Activated CD8-positive, alpha-beta memory T cell treated with anti-CD3 and anti-CD28 coated beads, Interleukin-2, amount 50 U/mL, for 1 hour (primary cell): ENCODE results near the gene EEF2.
"Not testable (repeated sequence)": the region's sequence is repeated elsewhere in the genome, so short reads cannot be mapped to it uniquely, and the experiment has no call there.

Source experiments
- DNase-seq: peaks from one replicate; pipeline ENCODE4 v3.0.0-alpha.2; 2020; ENCODE audit errors: extremely low read depth

Gene EEF2

DNA sequence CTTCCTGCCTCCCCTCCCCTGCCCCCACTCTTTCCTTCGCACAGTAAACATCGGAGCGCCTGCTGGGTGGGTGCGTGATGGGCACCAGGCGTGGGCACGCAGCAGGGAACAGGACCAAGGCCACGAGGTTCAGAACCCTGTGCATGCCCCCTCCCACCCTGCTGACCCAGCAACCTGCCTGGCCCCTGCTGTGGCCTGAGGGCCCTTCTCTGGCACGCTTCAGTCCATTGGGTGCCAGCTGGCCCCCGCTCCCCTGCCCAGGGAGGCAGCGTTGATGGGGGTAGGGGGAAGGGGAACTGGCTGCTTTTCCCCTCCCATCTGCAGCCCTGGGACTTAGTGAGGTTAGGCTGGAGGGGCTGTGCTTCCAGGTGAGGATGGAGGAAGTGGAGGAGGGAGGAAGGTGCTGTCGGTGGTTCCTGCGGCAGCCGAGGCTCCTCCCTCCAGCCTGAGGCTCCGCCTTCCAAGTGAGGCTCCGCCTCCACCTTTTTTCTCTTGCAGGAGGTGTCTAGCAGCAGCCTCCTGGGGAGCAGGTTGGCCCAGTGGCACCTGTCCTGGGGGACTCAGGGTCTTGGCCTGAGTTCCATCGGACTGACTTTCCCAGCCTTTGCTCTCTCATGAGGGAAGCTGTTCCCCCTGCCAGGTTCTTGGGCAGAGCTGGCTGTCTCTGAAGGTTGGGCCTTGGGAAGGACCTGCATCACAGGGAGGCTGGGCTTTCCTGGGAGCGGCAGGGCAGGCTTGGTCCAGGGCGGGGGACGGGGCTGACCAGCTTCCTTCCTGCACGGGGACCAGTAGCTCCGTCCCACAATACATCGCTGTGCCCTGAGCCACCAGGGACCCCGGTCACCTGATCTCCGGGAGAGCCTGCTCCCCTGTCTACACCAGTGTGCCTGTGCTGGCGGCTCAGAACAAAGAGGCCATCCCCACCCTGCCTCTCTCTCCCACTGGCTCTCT, 29.6 kb upstream of the EEF2 start:
- no peak for DNase-seq

DNA sequence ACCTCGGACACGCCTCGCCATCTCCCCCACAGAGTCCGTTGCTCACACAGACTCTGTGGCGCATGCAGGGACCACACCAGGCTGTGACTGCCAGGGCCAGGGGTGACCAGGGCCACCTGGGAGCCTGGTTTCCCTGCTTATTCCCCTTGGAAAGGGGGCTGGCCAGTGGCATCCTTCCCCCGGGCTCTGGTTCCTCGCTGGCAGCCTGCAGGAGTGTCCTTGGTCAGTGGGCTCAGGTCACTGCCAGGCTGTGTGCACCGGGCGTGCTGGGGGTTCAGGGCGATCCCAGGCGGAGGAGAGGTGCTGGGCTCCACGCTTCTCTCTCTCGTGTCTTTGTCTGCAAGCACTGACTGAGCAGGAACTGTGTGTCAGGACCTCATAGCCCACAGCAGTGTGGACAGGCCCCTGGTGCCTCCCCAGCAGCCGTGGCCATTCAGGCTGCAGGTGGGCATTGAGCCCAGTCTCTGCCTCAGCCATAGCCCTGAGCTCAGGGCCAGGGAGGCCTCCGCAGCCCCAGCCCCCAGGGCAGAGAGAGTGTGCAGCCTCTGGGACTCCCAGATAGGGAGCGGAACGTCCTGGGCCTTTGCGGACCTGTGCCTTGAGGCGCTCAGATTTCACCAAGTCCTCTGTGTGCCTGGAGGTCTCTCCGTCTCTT, 28.8 kb upstream of the EEF2 start:
- no peak for DNase-seq

DNA sequence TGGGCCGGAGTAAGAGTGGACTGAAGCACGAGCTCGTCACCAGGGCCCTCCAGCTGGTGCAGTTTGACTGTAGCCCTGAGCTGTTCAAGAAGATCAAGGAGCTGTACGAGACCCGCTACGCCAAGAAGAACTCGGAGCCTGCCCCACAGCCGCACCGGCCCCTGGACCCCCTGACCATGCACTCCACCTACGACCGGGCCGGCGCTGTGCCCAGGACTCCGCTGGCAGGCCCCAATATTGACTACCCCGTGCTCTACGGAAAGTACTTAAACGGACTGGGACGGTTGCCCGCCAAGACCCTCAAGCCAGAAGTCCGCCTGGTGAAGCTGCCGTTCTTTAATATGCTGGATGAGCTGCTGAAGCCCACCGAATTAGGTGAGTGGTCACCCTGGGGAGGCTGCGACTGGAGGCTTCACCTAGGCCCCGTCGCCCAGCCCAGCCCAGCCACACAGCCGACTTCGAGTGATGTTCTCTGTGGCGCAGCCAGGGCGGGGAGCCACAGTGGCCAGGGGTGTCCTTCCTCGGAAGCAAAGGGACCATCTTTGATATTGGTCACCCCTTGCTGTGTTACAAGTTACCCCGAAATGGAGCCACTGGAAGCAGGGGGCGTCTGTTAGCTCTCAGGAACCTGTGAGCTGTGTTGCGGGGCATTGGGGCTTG, 27.8 kb upstream of the EEF2 start:
- no peak for DNase-seq

DNA sequence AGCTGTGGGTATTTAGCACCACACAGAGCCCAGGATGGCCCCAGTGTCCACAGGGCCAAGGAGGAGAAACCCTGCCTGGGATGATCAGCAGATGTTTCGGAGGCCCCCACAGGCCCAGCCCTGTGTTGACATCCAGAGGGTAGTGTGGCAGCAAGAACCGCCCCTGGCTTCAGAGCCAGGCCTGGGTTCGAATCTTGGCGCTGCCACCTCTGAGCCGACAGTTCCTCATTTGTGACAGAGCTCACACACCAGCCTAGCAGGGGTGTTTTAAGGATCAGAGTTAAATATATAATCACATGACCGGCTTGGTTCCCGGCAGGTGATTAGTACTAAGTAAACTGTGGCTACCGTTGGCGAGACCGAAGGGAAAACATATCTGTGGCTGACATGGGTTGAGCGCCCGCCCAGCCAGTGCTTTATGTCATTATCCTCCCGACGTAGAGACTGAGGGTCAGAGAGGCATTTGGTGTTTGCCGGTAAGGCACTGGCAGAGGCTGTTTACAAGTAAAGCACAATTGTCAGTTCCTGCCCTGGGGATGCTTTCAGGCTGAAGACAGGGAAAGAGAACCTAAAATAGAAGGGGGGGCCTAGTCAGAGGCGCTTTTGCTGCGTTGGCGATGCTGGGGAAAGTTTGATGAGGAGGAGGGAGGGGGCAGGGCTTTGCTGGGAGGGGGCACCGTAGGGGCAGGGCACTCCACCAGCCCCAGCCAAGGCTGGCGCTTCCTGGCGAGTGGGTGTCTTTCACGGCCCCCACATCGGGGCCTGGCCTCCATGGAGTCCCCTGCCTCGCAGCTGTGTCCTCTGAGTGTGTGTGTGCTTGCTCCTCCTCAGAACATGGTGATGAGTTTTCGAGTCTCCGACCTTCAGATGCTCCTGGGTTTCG, 27.1 kb upstream of the EEF2 start:
- DNase-seq, result no peak

DNA sequence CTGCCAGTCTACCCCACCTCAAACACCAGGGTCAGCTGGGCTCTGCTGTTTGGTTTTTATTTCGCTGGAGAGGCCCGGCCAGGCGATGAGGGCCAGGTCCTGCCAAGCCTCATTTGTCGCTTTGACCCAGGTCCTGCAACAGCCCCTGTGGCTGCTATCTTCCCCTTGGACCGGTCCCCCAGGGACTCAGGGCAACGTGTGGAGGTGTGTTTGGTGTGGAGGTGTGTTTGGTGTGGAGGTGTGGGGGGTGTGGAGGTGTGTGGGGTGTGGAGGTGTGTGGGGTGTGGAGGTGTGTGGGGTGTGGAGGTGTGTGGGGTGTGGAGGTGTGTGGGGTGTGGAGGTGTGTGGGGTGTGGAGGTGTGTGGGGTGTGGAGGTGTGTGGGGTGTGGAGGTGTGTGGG, 26.2 kb upstream of the EEF2 start:
- DNase-seq, result not testable (repeated sequence)

DNA sequence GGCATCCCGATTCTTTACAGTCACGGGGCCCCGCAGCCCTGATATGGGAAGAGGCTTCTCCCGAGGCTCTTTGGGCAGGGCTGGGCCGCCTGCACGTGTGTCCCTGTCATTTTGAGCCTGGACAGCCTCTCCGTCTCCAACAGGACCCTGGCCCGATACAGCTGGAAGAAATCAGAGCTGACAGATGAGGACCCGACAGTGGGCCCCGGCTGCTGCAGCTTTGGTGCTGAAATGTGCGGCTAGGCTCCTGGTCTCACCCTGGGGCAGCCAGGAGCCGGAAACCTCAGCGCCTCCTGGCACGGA, 25.5 kb upstream of the EEF2 start:
- DNase-seq, result no peak

DNA sequence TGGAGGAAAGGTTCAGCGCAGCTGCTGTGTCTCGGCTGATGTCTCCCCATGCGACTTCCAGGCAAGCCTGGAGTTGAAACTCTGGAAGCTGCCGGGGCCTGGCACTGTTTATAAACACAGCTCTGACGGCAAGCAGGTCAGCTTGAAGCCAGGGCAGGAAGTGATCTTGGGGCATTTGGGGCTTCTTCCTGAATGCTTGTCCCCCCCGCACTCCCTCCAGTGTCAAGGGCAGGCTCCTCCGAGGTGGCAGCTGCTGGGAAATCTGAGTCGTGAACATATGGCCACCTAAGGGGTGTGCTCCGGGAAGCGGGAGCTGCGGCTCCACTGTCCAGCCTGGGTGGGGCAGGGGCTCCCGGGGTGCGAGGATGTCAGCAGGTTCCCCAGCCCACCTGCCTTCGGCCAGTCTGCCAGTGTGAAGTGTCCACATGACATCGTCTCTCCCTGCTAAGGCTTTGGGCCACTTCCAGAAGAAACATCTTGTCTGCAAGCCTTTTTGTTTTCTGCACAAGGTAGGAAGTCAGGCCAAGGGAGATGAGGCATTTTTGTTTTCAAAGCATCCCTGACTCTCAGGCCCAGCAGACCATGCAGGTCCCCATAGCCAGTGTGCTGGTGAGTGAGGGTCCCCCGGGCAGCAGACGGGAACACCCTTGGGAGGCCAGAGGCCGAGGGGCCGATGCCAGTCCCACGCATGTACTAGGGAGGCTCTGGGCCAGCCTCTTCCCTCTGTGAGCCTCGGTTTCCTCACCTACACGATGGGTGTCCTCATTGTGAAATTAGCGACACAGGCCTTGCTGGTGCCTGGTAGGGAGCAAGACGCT, 24.9 kb upstream of the EEF2 start:
- DNase-seq, result no peak

DNA sequence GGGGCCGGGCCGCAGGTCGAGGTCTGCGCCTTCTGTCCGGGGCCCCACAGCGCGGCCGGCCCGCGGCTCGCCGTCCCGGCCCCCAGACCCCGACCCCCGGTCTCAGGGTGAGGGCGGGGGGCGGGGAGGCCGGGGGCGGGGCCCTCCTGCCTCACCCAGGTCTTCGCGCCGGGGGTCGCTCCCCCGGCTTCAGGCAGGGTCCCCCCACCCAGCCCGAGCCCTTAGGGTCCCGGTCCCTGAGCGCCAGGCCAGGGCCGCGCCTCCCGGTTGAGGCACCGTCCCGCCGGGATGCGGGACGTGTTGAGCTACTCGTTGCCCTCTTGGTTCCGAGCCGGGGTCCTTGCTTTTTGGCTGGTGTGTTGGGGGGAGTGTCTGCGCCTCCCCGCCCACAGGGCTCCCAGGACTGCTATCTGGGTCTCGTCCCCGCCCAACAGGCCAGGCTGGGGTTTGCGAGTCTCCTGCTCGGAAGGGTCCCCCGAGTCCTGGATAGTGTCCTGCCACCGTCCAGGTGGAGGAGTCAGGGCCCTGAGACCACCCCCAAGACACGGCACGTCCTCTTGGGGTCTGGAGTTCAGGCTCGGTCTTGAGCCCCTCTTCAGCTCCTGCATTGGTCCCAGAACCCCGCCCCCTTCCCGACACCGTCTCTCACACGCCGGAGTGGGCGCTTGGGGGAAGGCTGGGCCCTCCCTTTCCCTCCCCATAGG, 22.7 kb upstream of the EEF2 start:
- DNase-seq, result no peak

DNA sequence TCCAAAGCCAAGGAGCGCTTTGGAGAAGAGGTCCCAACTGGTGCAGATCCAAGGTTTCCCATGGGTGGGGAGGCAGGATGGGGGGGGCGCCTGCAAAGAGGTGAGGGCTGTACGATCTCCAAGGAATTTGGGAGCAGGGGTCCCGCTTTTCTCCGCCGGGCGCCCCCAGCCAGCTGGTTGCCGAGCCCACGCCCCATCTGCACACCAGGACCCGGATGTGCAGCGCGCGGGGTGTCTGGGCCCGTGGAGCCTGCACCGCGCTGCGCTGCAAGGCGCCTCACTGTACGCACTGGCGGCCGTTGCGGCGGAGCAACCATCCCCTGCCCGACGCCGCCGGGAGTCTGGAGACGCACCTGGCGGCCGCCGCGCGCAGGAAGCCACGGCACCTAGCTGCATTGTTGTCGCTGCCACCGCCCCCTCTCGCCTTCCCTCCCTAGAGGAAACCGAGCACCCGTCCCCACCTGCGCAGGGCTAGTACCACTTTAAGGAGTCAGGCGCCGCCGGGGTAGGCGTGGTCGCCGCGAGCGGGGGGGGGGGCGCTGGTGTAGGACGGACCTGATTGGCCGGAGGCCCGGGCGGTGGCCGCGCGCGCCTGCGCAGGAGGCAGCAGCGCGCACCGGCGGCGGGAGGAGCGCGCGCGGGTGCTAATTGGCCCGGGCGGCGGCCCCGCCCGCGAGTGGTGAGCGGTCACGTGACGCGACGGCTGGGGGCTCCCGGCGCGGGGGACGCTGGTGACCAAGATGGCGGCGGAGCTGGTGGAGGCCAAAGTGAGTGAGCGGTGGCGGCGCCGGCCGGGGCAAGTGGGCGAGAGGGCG, 22.0 kb upstream of the EEF2 start, which contains the start of gene PIAS4:
Gene PIAS4 (plus strand): TSS at position 716 of the 815 bp plus-strand sequence. CDS start 25 bp downstream, at position 741.
- DNase-seq, result peak; percentile 89

DNA sequence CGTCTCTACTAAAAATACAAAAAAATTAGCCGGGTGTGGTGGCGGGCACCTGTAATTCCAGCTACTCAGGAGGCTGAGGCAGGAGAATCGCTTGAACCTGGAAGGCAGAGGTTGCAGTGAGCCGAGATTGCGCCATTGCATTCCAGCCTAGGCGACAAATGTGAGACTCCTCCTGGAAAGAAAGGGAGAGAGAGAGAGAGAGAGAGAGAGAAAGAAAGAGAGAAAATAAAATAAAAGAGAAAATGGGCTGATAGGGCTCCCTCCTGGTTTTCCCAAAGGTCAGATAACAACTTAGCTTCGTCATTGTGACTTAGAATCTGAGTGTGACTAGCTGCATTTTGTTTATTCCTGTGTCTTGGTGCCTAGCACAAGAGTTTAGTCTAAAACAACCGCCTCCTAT, 20.2 kb upstream of the EEF2 start:
- not testable (repeated sequence) for DNase-seq

DNA sequence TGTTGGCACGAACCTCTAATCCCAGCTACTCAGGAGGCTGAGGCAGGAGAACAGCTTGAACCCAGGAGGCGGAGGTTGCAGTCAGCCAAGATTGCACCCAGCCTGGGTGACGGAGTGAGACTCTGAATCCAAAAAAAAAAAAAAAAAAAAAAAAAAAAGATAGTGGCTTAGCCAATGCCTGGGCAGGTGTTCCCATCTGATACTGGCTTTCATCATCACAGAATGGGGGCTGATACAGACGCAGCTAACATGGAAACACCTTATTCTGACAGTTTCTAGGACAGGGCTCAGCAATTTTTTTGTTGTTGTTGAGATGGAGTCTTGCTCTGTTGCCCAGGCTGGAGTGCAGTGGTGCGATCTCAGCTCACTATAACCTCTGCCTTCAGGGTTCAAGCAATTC, 15.5 kb upstream of the EEF2 start:
- DNase-seq, result not testable (repeated sequence)

DNA sequence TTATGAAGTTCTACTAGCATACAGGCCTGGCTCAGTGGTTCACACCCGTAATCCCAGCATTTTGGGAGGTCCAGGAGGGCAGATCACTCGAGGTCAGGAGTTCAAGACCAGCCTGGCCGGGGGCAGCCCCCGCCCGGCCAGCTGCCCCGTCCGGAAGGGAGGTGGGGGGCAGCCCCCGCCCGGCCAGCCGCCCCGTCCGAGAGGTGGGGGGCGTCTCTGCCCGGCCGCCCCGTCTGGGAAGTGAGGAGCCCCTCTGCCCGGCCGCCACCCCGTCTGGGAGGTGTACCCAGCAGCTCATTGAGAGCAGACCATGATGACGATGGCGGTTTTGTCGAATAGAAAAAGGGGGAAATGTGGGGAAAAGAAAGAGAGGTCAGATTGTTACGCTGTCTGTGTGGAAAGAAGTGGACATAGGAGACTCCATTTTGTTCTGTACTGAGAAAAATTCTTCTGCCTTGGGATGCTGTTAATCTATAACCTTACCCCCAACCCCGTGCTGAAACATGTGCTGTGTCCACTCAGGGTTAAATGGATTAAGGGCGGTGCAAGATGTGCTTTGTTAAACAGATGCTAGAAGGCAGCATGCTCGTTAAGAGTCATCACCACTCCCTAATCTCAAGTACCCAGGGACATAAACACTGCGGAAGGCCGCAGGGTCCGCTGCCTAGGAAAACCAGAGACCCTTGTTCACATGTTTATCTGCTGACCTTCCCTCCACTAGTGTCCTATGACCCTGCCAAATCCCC, 13.6 kb upstream of the EEF2 start:
- not testable (repeated sequence) for DNase-seq

DNA sequence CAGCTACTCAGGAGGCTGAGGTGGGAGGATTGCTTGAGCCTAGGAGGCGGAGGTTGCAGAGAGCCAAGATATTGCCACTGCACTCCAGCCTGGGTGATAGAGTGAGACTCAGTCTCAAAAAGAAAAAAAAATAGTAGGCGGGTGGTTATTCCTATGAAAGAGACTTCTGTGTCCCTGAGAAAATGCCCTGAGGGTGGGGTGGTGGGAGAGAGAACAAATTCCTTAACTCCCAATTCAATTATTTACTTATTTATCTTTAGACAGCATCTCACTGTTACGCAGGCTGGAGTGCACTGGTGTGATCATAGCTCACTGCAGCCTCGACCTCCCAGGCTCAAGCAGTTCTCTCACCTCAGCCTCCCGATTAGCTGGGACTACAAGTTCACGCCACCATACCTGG, 10.3 kb upstream of the EEF2 start:
- DNase-seq, result no peak

DNA sequence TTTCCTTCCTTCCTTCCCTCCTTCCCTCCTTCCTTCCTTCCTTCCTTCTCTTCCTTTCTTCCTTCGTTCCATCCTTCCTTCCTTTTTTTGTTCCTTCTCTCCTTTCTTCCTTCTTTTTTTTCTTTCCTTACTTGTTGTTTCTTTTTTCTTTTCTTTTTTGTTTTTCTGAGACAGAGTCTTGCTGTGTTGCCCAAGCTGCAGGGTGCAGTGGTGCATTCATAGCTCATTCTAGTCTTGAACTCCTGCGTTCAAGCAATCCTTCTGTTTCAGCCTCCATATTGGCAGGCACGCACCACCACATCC, 5.5 kb upstream of the EEF2 start:
- no peak for DNase-seq

DNA sequence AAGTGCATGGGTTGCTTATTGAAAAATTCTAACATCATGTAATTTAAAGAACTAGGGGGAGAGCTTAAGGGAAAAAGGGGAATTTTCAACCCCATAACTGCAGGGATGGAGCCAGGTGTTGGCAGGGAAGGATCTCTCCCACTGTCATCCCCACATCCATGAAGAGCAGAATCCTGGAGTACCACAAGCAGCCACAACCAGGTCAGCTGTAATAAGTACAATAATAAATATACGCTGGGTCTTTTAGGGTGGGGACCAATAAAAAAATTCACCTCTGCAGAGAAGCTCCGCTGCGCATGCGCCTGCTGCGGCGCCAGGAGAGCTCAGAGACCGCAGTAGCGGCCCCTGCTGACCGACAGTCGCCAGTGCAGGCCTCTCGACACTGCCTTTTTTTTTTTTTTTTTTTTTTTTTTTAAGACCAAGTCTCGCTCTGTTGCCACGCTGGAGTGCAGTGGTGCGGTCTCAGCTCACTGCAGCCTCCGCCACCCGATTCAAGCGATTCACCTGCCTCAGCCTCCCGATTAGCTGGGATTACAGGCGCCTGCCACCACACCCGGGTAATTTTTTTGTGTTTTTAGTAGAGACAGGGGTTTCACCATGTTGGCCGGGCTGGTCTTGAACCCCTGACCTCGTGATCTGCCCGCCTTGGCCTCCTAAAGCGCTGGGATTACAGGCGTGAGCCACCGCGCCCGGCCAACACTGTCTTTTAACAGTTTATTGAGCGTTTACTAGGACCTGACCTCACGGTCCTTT, 2.5 kb upstream of the EEF2 start:
- DNase-seq, result peak; percentile 68

DNA sequence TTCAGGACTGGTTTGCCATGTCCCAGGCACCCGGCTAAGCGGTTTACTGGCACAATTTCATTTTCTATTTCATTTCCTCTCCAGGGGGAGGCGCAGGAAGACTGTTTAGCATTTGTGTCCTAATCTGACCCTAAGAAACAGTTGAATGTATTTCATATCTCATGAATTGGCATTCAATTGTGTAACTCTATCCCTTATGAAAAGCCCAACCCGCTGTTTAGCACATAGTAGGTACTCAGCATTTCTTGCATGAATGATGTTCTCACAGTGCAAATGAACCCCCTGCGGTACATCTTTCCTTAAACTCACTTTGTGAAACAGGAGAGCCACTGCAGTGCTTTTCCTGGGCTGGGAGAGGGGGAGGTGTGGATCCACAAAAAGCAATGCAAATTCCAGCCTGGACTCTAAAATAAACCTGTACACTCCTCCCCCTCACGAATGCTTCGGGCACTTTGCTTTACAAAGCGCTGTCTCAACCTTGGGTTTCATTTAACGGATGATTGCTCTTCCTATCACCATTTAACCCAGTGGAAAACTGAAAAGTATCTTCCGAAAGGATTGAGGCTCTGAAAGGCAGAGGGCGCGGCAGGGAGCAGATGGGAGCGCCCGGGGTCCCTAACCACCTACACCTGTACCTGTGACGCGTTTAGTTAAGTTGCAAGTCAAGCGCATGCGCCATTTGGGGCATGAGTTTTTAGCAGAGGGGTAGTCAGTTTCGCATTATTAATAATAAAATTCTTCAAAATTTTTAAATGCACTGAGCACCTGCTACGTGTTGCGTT, 1.2 kb upstream of the EEF2 start:
- DNase-seq, result peak; percentile 24

DNA sequence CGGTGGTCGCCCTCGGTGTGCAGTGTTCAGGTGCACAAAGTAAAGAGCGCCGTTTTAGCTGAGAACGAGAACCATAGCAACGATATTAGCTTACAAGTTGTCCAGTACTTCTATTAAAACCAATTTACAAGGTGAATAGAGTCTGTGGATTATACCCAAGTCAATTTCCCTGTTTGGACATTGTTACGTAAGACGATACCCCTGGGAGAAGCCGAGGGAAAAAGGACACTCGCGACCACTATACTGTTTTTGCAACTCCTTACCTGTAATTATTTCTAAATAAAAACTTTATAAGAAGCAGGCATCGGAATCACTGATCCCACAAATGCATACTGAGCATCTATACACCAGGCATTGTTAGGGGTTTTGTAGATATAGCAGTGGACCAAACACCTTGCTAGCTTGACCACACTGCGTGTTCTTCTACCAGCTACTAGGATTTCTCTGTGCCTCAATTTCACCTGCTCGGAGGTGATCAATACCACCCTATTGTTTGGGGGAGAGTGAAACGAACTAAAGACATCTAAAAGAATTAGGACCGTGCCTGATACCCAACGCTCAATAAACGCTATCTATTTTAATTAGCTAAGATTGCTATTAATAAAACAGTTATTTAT, 488 bp upstream of the EEF2 start:
- DNase-seq, result no peak
